Adipose tissue (tissue), 3 donors: ENCODE data around the gene HSPB1. TPM values are rescaled to one million over a fixed set of nuclear protein-coding genes. Genes with fewer than 3 reads are reported as not detected.

Experiments used
- H3K27ac ChIP-seq: one replicate; pipeline ENCODE4 v1.5.1; 2013; ENCODE audit warnings: low read depth, low read length
- WGBS, 3 donors: extraction: QIAGEN DNeasy Blood & Tissue Kit; methylation state at CpG; one replicate each; pipeline ENCODE4 v1.1.7; 2013; 5-methylcytosine and 5-hydroxymethylcytosine counted together
- polyA plus RNA-seq, 3 donors: library from polyadenylated mRNA; stranded (reverse); fragments of 200-250 nt; gene quantifications; one replicate each; pipeline ENCODE4 v1.2.3, GENCODE V29; 2013
- donor health status: healthy with polysubstance abuse.
- donor health status: Bipolar disorder and iron deficiency.
- donor health status: healthy.

HSPB1 gene
- polyA plus RNA-seq, 3 donors: 537 to 1,206 (median 613) TPM

DNA sequence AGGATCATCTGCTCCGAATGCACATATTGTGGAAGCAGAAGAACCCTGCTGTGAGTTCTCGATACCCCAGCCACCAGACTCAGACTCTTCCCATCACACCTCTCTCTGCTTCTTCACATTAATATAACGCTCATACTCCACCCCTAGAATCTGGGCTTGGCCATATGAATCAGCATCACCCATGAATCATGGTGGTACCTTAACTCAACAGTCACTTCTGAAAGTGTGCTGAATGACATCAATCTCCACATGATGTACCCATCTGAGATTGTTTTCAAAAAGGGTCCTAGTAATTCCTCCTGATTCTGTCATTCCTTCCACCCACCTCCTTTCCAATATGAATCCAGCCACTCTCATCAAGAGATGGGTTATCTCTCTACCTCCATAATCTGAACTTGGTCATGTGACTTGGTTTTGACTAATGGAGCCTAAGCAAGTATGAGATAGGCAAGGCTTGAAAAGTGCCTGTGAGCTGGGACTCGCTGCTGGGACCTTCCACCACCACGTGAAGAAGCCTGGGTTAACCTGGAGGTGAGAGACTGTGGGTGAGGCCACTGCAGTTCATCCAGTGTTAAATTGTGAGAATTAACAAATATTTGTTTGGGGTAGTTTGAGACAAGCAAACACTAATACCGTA lies 40.9 kb downstream of the HSPB1 start:
- 85 to 95% (median 86%) methylated on average over 6 of the region's 6 CpGs for WGBS, 3 donors
- H3K27ac ChIP-seq: no peak overlapping the region

DNA sequence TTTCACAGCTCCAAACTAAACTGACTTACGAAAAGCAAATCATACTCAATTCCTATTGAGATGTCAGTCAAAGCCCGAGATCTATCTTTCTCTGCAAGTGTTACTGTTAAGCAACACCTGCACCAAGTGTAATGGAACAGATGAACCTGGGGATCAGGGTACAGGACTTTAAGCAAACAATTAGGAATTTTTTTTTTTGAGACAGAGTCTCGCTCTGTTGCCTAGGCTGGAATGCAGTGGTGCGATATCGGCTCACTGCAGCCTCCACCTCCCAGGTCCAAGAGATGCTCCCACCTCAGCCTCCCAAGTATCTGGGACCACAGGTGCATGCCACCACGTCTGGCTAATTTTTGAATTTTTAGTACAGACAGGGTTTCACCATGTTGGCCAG lies 41.5 kb downstream of the HSPB1 start:
- 93 to 98% (median 98%) methylated on average over 6 of the region's 6 CpGs for WGBS, 3 donors
- H3K27ac ChIP-seq: no peak overlapping the region

DNA sequence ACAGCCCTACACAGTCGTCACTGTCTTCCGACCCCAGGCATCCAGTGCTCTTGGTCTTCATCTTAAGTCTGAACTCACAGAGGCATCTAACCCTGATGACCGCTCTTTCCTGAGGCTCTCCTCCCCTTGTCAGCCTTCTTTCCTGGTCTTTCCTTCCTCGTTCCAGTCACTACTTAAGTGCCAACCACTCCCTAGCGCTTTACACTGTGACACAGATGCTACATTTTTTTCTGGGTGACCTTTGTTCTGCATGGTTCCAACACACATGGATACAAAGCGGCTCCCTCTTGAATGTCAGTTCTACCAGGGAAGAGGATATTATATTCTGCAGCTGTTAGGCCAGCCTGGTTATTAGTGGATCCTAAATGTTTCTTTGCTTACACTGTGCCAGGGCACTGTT lies 43.6 kb downstream of the HSPB1 start:
- 66 to 78% (median 76%) methylated on average over 6 of the region's 6 CpGs for WGBS, 3 donors
- H3K27ac ChIP-seq: no peak overlapping the region

DNA sequence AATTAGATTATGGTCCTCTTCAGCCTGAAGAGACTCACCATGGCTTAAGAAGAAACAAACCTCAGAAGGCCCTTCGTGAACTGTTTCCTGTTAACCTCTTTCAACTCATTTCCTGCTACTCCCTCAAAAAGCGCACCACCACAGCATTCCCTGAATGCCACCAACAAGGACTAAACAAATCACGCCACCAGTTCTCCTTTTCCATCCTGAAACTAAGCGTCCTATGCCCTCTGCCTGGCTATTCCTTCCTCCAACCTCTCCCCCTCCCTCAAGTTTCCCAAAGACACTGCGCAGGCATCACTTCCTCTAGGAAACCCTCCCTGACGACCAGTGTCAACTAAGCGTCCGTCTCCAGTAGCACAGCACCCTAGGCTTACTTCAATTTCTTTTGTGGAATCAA lies 44.3 kb downstream of the HSPB1 start:
- WGBS, 3 donors: 38 to 73% (median 46%) methylated on average over 8 of the region's 8 CpGs
- no peak overlapping the region for H3K27ac ChIP-seq

DNA sequence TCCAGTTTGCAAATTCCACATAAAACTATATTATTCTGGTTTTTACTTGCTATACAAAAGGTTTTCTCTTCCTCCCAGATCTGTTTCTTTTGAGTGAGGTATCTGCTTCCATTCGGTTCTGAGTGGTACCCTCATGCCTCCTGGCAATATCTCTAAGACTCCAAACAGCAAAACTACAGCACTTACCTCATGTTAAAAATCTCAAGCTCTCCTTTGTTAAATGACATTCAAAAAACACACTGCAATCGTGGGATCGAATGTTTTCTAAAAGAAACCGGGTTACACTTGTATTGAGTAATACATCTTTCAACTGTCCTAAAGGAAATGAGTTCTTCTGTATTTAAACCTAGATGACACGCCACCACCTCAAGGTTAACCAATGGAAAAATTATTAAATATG lies 45.2 kb downstream of the HSPB1 start:
- WGBS, 3 donors: 45 to 51% (median 49%) methylated on average over 5 of the region's 5 CpGs
- no peak overlapping the region for H3K27ac ChIP-seq

DNA sequence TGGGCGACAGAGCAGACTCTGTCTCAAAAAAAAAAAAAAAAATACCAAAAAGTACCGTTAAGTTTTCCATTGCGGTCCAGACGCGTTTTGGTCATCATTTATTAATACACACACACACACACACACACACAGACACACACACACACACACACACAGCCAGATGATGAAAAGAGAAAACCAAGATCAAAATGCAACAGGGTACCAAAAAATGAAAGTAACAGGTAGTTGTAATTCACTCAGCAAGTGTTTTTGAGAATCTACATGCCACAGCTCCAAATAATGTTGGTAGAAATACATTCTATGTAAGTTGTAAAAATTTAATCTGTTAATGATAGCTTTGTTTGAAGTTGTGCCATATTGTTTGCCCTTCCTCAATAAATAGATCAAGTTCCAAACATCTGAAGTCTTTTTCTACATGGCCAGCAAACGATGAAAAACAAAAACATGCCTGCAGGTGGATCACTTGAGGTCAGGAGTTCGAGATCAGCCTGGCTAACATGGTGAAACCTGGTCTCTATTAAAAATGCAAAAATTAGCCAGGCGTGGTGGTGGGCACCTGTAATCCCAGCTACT lies 46.9 kb downstream of the HSPB1 start:
- no peak overlapping the region for H3K27ac ChIP-seq
- WGBS, 3 donors: 76 to 91% (median 86%) methylated on average over 8 of the region's 8 CpGs

DNA sequence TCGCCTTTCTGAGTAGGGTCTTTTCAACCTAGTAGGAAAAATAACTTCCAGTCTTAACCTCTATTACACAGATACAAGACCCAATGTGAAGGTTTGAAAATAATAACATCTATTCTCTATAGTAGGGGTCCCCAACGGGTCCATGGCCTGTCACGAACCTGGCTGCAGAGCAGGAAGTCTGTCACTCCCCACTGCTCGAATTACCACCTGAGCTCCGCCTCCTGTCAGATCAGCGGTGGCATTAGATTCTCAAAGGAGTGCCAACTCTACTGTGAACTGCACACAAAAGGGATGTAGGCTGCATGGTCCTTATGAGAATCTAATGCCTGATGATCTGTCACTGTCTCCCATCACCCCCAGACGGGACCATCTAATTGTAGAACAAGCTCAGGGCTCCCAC lies 48.9 kb downstream of the HSPB1 start:
- 69 to 91% (median 79%) methylated on average over 7 of the region's 7 CpGs for WGBS, 3 donors
- no peak overlapping the region for H3K27ac ChIP-seq

DNA sequence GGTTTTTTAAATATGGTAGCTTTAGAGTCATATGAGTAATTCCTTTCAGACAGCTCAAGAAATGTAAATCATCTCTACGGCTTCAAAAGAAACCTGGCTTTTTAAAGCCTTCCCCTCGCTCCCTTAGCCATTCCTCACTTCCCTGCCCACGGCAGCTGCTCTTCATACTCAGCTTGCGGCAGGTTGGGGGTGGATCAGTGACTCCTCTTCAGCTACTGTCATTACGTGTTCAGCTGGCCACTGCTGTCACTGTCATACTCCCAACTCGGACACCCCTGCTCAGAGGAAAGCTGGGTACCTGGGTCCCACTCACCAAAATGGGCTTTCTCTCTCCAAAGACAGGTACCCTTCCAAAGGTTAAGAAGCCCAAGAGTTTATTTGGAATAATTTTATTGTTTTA lies 49.7 kb downstream of the HSPB1 start:
- 73 to 91% (median 76%) methylated on average over 6 of the region's 6 CpGs for WGBS, 3 donors
- no peak overlapping the region for H3K27ac ChIP-seq

DNA sequence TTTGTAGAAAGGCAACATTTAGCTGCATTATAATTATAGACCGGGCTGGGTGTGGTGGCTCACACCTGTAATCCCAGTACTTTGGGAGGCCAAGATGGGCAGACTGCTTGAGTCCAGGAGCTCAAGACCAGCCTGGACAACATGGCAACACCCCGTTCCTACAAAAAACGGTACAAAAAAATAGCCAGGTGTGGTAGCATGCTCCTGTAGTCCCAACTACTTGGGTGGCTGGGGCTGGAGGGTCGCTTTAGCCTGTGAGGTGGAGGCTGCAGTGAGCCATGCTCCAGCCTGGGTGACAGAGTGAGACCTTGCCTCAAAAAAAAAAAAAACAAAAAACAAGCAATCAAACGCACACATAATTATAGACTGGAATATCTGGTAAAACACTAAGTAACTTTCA lies 51.3 kb downstream of the HSPB1 start:
- 95 to 96% (median 96%) methylated on average over 5 of the region's 5 CpGs for WGBS, 3 donors
- no peak overlapping the region for H3K27ac ChIP-seq

Other genes starting within 250 kb of the HSPB1 start
- 1 to 10 TPM; 1.9 to 9.4 (median 1.9) TPM for gene SRRM3, start 100.8 kb upstream of the HSPB1 start, polyA plus RNA-seq
- 100 to 1,000 TPM in 1 of 3 donors, 10 to 100 TPM in 2; 36.7 to 168 (median 93.3) TPM for gene YWHAG, start 56.3 kb downstream of the HSPB1 start, polyA plus RNA-seq
- 1 to 10 TPM; 2.9 to 5.8 (median 4.7) TPM for gene SSC4D, start 107.0 kb downstream of the HSPB1 start, polyA plus RNA-seq
- 1 to 10 TPM; 1.0 to 2.5 (median 2.2) TPM for gene ZP3, start 122.3 kb downstream of the HSPB1 start, polyA plus RNA-seq
- 10 to 100 TPM in 2 of 3 donors, 1 to 10 TPM in 1; 10.0 to 17.5 (median 16.0) TPM for gene DTX2, start 159.0 kb downstream of the HSPB1 start, polyA plus RNA-seq
- 10 to 100 TPM in 1 of 3 donors, 1 to 10 TPM in 1, under 1 TPM in 1; 0.60 to 12.8 (median 8.7) TPM for gene UPK3B, start 207.9 kb downstream of the HSPB1 start, polyA plus RNA-seq
- gene SPDYE16, start 240.6 kb downstream of the HSPB1 start, polyA plus RNA-seq: under 1 TPM; 0.05 to 0.11 (median 0.10) TPM